HepG2 (cell line): ENCODE results near the gene ITIH3. TPM values are rescaled to one million over a fixed set of nuclear protein-coding genes. Genes with fewer than 3 reads are reported as not detected.

ENCODE experiments used
- EZH2 ChIP-seq: conservative IDR thresholded peaks from 2 replicates; pipeline ENCODE4 v1.6.1; 2012; ENCODE audit warnings: mild to moderate bottlenecking, low read depth, low read length, moderate library complexity
- MAFK ChIP-seq, 2 experiments: IDR thresholded peaks in 1 of 2; conservative IDR thresholded peaks in 1 of 2; 2 replicates each; pipeline ENCODE4 v1.6.1; 2011; ENCODE audit warnings: improper control_type of control experiment in 2 of 2, low read length in 2 of 2
- MTF1 ChIP-seq: sonication (generic); formaldehyde crosslinking; IDR thresholded peaks from 2 replicates; pipeline ENCODE4 v1.5.0; 2020; ENCODE audit warnings: missing genetic modification reagents
- PAX8 ChIP-seq: sonication (generic); formaldehyde crosslinking; IDR thresholded peaks from 2 replicates; pipeline ENCODE4 v1.8.0; 2022; ENCODE audit warnings: mild to moderate bottlenecking, missing genetic modification reagents, borderline replicate concordance
- PPARG ChIP-seq: conservative IDR thresholded peaks from 2 replicates; pipeline ENCODE4 v1.6.1; 2016; ENCODE audit warnings: missing biosample characterization, missing genetic modification reagents
- TCF7 ChIP-seq: sonication (generic); IDR thresholded peaks from 2 replicates; pipeline ENCODE4 v1.6.1; 2016; ENCODE audit warnings: antibody characterized with exemption, low read depth
- ZBTB7B ChIP-seq: sonication (generic); formaldehyde crosslinking; IDR thresholded peaks from 2 replicates; pipeline ENCODE4 v1.4.0; 2020; ENCODE audit warnings: missing genetic modification reagents
- ZFP37 ChIP-seq: sonication (generic); formaldehyde crosslinking; IDR thresholded peaks from 2 replicates; pipeline ENCODE4 v1.4.0; 2020; ENCODE audit warnings: missing genetic modification reagents, borderline replicate concordance
- ZNF598 ChIP-seq: sonication (generic); formaldehyde crosslinking; IDR thresholded peaks from 2 replicates; pipeline ENCODE4 v1.5.1; 2020; ENCODE audit warnings: mild to moderate bottlenecking, missing genetic modification reagents, borderline replicate concordance
- ZNF710 ChIP-seq: sonication (generic); formaldehyde crosslinking; IDR thresholded peaks from 2 replicates; pipeline ENCODE4 v1.5.0; 2020; ENCODE audit warnings: mild to moderate bottlenecking, missing genetic modification reagents, borderline replicate concordance
- ZNF780A ChIP-seq: sonication (generic); formaldehyde crosslinking; IDR thresholded peaks from 2 replicates; pipeline ENCODE4 v1.8.0; 2022; ENCODE audit warnings: mild to moderate bottlenecking, missing genetic modification reagents, moderate library complexity
- ZNF788 ChIP-seq: sonication (generic); formaldehyde crosslinking; IDR thresholded peaks from 2 replicates; pipeline ENCODE4 v1.5.0; 2020; ENCODE audit warnings: mild to moderate bottlenecking, missing genetic modification reagents, borderline replicate concordance
- polyA plus RNA-seq, 8 experiments: library from polyadenylated mRNA; depleted of rRNA in 3 of 8; stranded (reverse) in 7 of 8; unstranded in 1 of 8; fragments of >200 nt; fragmentation: Illumina TruSeq in 4 of 8; extraction: Trizol in 4 of 8; gene quantifications; 2 replicates each; pipeline versions ENCODE4 v1.2.1 to v1.2.3, GENCODE V29; 2011 to 2016; ENCODE audit warnings: low read depth in 4 of 8, missing spikeins in 1 of 8, mixed read lengths in 1 of 8; ENCODE audit not compliant: insufficient read depth in 1 of 8
- total RNA-seq, 5 experiments: library from RNA; depleted of rRNA; stranded (reverse); fragments of >200 nt; fragmentation: Illumina TruSeq; extraction: Trizol; gene quantifications; 2 replicates each; pipeline ENCODE4 v1.2.3, GENCODE V29; 2016; ENCODE audit warnings: low read depth in 1 of 5
- TF ChIP-seq, protein P1 (sequence below), 2 experiments: sonication (generic) in 1 of 2; formaldehyde crosslinking in 1 of 2; IDR thresholded peaks; 2 replicates each; pipeline versions ENCODE4 v1.6.1 to v1.9.0; 2014 to 2022; ENCODE audit warnings: antibody characterized with exemption in 1 of 2, borderline replicate concordance in 1 of 2, inconsistent platforms in 1 of 2, low read depth in 1 of 2, missing genetic modification reagents in 1 of 2
- TF ChIP-seq, protein P2 (sequence below): sonication (generic); formaldehyde crosslinking; IDR thresholded peaks from 2 replicates; pipeline ENCODE4 v1.4.0; 2020; ENCODE audit warnings: mild to moderate bottlenecking, missing genetic modification reagents

The ITIH3 gene
- total and polyA plus RNA-seq, 2 of the 13 experiments (the other 11 are each of a cell fraction or from before 2014, with no cell fraction given), result 105 to 632 TPM

- TF ChIP-seq ZFP37 (no peak), ZNF598 (CRISPR knock-in tag) (no peak), PPARG (CRISPR knock-in tag) (no peak), PAX8 (CRISPR knock-in tag) (no peak), MTF1 (no peak), ZNF780A (no peak), ZBTB7B (CRISPR knock-in tag) (no peak), TCF7 (no peak), ZNF788 (CRISPR knock-in tag) (no peak), ZNF710 (CRISPR knock-in tag) (no peak), EZH2 (no peak), MAFK (conservative IDR thresholded peaks at IDR 0.05 in 1 of 2, IDR thresholded peaks at IDR 0.05 in 1 of 2; ENCODE audit: low read length in 2 of 2) (no peak)
- TF ChIP-seq, protein P1, sequence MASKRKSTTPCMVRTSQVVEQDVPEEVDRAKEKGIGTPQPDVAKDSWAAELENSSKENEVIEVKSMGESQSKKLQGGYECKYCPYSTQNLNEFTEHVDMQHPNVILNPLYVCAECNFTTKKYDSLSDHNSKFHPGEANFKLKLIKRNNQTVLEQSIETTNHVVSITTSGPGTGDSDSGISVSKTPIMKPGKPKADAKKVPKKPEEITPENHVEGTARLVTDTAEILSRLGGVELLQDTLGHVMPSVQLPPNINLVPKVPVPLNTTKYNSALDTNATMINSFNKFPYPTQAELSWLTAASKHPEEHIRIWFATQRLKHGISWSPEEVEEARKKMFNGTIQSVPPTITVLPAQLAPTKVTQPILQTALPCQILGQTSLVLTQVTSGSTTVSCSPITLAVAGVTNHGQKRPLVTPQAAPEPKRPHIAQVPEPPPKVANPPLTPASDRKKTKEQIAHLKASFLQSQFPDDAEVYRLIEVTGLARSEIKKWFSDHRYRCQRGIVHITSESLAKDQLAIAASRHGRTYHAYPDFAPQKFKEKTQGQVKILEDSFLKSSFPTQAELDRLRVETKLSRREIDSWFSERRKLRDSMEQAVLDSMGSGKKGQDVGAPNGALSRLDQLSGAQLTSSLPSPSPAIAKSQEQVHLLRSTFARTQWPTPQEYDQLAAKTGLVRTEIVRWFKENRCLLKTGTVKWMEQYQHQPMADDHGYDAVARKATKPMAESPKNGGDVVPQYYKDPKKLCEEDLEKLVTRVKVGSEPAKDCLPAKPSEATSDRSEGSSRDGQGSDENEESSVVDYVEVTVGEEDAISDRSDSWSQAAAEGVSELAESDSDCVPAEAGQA (IDR thresholded peaks at IDR 0.05; ENCODE audit: low read depth), result no peak
- TF ChIP-seq, protein P1 (CRISPR knock-in tag; IDR thresholded peaks at IDR 0.05; ENCODE audit: borderline replicate concordance), result no peak
- TF ChIP-seq, protein P2, sequence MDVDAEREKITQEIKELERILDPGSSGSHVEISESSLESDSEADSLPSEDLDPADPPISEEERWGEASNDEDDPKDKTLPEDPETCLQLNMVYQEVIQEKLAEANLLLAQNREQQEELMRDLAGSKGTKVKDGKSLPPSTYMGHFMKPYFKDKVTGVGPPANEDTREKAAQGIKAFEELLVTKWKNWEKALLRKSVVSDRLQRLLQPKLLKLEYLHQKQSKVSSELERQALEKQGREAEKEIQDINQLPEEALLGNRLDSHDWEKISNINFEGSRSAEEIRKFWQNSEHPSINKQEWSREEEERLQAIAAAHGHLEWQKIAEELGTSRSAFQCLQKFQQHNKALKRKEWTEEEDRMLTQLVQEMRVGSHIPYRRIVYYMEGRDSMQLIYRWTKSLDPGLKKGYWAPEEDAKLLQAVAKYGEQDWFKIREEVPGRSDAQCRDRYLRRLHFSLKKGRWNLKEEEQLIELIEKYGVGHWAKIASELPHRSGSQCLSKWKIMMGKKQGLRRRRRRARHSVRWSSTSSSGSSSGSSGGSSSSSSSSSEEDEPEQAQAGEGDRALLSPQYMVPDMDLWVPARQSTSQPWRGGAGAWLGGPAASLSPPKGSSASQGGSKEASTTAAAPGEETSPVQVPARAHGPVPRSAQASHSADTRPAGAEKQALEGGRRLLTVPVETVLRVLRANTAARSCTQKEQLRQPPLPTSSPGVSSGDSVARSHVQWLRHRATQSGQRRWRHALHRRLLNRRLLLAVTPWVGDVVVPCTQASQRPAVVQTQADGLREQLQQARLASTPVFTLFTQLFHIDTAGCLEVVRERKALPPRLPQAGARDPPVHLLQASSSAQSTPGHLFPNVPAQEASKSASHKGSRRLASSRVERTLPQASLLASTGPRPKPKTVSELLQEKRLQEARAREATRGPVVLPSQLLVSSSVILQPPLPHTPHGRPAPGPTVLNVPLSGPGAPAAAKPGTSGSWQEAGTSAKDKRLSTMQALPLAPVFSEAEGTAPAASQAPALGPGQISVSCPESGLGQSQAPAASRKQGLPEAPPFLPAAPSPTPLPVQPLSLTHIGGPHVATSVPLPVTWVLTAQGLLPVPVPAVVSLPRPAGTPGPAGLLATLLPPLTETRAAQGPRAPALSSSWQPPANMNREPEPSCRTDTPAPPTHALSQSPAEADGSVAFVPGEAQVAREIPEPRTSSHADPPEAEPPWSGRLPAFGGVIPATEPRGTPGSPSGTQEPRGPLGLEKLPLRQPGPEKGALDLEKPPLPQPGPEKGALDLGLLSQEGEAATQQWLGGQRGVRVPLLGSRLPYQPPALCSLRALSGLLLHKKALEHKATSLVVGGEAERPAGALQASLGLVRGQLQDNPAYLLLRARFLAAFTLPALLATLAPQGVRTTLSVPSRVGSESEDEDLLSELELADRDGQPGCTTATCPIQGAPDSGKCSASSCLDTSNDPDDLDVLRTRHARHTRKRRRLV (CRISPR knock-in tag), result no peak
Measured at GRCh38 chr3:52777127-52777958, 17.3 kb upstream of the ITIH3 start, which contains the start of gene ITIH1 (continued).
